Tibial nerve (tissue), 4 donors: Measurements from ENCODE around the gene SMC1B.

Experiments used
- CTCF ChIP-seq, 5 experiments: fragments of 200-600 bp in 3 of 5; fragments of 450-650 bp in 2 of 5; sonication (generic) in 3 of 5; IDR thresholded peaks; one replicate each; pipeline ENCODE4 v1.5.1; 2016 to 2019; ENCODE audit warnings: antibody characterized with exemption in 5 of 5, mild to moderate bottlenecking in 3 of 5, moderate library complexity in 2 of 5
- EP300 ChIP-seq, 2 donors: sonication (generic); formaldehyde crosslinking; IDR thresholded peaks; one replicate each; pipeline ENCODE4 v1.6.1; 2017; ENCODE audit warnings: antibody characterized with exemption in 2 of 2, mild to moderate bottlenecking in 1 of 2
- POLR2A ChIP-seq, 2 donors: fragments of 450-650 bp; IDR thresholded peaks; one replicate each; pipeline ENCODE4 v1.6.1; 2017; ENCODE audit warnings: antibody characterized with exemption in 2 of 2, mild to moderate bottlenecking in 2 of 2, moderate library complexity in 2 of 2

- TF ChIP-seq CTCF (IDR thresholded peaks at IDR 0.05) (no peak), POLR2A (IDR thresholded peaks at IDR 0.05) (no peak), EP300 (IDR thresholded peaks at IDR 0.05) (peak in 1 of 2 donors; percentile 23)
Observed at GRCh38 chr22:45424241-45424731, 10.9 kb upstream of the SMC1B start.
